ENCODE results near the gene CAMK2D.

Gene CAMK2D

GRCh38 chr4:113509851-113510250, 251.7 kb downstream of the CAMK2D start:
- H3K4ac ChIP-seq (ENCODE audit: low read depth, low read length): no peak overlapping the region
- no peaks in the 10 kb centered on the region for H3K79me2 ChIP-seq (ENCODE audit: control insufficient read depth, insufficient read depth, low read length, poor library complexity)
- H3K4me2 ChIP-seq (ENCODE audit: low read length): no peak overlapping the region
- H2BK12ac ChIP-seq (ENCODE audit: low read length): no peak overlapping the region
- H3K27me3 ChIP-seq (ENCODE audit: insufficient read depth, low read length): no peaks in the 10 kb centered on the region
- H2AFZ ChIP-seq (ENCODE audit: insufficient read depth, low read length, poor library complexity): no peak overlapping the region
- no peak overlapping the region for H2AK5ac ChIP-seq (ENCODE audit: low read length)
- no peak overlapping the region for H3K27ac ChIP-seq (ENCODE audit: low read depth, low read length)
- no peaks in the 10 kb centered on the region for H3K4me1 ChIP-seq (ENCODE audit: control insufficient read depth in 1 of 2, insufficient read depth in 2 of 2, low read length in 2 of 2)
- H4K8ac ChIP-seq (ENCODE audit: low read depth, low read length): no peak overlapping the region
- no peak overlapping the region for H2BK5ac ChIP-seq (ENCODE audit: low read depth, low read length, poor library complexity)
- no peaks in the 10 kb centered on the region for H3K9me3 ChIP-seq (ENCODE audit: insufficient read depth, low read depth, low read length)
- no peak overlapping the region for H3K23ac ChIP-seq (ENCODE audit: low read length)
- H4K12ac ChIP-seq (ENCODE audit: low read depth, low read length): no peak overlapping the region
- no peak overlapping the region for H3K18ac ChIP-seq (ENCODE audit: low read length)
- DNase-seq: no peak
- no CpG with 5 or more reads among the region's 1 CpG for WGBS (ENCODE audit: extremely low coverage, insufficient coverage, insufficient read length)
- no peak overlapping the region for H4K91ac ChIP-seq (ENCODE audit: low read depth, low read length)
- no peak overlapping the region for H3K9ac ChIP-seq (ENCODE audit: low read length)
- no peak overlapping the region for H3K4me3 ChIP-seq (ENCODE audit: low read depth, low read length)
- no peak overlapping the region for H3K14ac ChIP-seq (ENCODE audit: low read length)
- peaks cover 4 to 7% of the 10 kb centered on the region in 2 experiments for H3K36me3 ChIP-seq (ENCODE audit: control insufficient read depth in 1 of 2, insufficient read depth in 2 of 2, low read length in 2 of 2)
- no peaks in the 10 kb centered on the region for H3K79me1 ChIP-seq (ENCODE audit: low read length)
- H2BK120ac ChIP-seq (ENCODE audit: insufficient read depth, low read length, poor library complexity): no peak overlapping the region

- Histone ChIP-seq H3K4me2 (ENCODE audit: low read length) (no peak overlapping the region), H3K9me3 (ENCODE audit: insufficient read depth, low read depth, low read length) (no peaks in the 10 kb centered on the region), H3K4ac (ENCODE audit: low read depth, low read length) (no peak overlapping the region), H2BK5ac (ENCODE audit: low read depth, low read length, poor library complexity) (no peak overlapping the region), H2BK120ac (ENCODE audit: insufficient read depth, low read length, poor library complexity) (no peak overlapping the region), H2AFZ (ENCODE audit: insufficient read depth, low read length, poor library complexity) (no peak overlapping the region), H3K18ac (ENCODE audit: low read length) (no peak overlapping the region), H3K79me1 (ENCODE audit: low read length) (no peaks in the 10 kb centered on the region), H3K14ac (ENCODE audit: low read length) (no peak overlapping the region), H4K91ac (ENCODE audit: low read depth, low read length) (no peak overlapping the region), H3K27ac (ENCODE audit: low read depth, low read length) (no peak overlapping the region), H4K8ac (ENCODE audit: low read depth, low read length) (no peak overlapping the region), H3K36me3 (ENCODE audit: control insufficient read depth in 1 of 2, insufficient read depth in 2 of 2, low read length in 2 of 2) (peaks cover 0 to 2% of the 10 kb centered on the region in 2 experiments), H3K9ac (ENCODE audit: low read length) (no peak overlapping the region), H2BK12ac (ENCODE audit: low read length) (no peak overlapping the region), H4K12ac (ENCODE audit: low read depth, low read length) (no peak overlapping the region), H2AK5ac (ENCODE audit: low read length) (no peak overlapping the region), H3K79me2 (ENCODE audit: control insufficient read depth, insufficient read depth, low read length, poor library complexity) (no peaks in the 10 kb centered on the region), H3K27me3 (ENCODE audit: insufficient read depth, low read length) (no peaks in the 10 kb centered on the region), H3K4me3 (ENCODE audit: low read depth, low read length) (no peak overlapping the region), H3K4me1 (ENCODE audit: control insufficient read depth in 1 of 2, insufficient read depth in 2 of 2, low read length in 2 of 2) (no peaks in the 10 kb centered on the region), H3K23ac (ENCODE audit: low read length) (no peak overlapping the region)
- no CpG with 5 or more reads among the region's 5 CpGs for WGBS (ENCODE audit: extremely low coverage, insufficient coverage, insufficient read length)
- no peak for DNase-seq
Measured at GRCh38 chr4:113505044-113505443, 256.5 kb downstream of the CAMK2D start.

GRCh38 chr4:113504422-113504821, 257.1 kb downstream of the CAMK2D start:
- no peak overlapping the region for H4K8ac ChIP-seq (ENCODE audit: low read depth, low read length)
- H3K4me3 ChIP-seq (ENCODE audit: low read depth, low read length): no peak overlapping the region
- H2BK12ac ChIP-seq (ENCODE audit: low read length): no peak overlapping the region
- H3K9ac ChIP-seq (ENCODE audit: low read length): no peak overlapping the region
- no peak overlapping the region for H2BK5ac ChIP-seq (ENCODE audit: low read depth, low read length, poor library complexity)
- H3K4me1 ChIP-seq (ENCODE audit: control insufficient read depth in 1 of 2, insufficient read depth in 2 of 2, low read length in 2 of 2): no peaks in the 10 kb centered on the region
- no peak overlapping the region for H2BK120ac ChIP-seq (ENCODE audit: insufficient read depth, low read length, poor library complexity)
- no peak overlapping the region for H2AK5ac ChIP-seq (ENCODE audit: low read length)
- H3K18ac ChIP-seq (ENCODE audit: low read length): no peak overlapping the region
- H3K14ac ChIP-seq (ENCODE audit: low read length): no peak overlapping the region
- no peaks in the 10 kb centered on the region for H3K79me2 ChIP-seq (ENCODE audit: control insufficient read depth, insufficient read depth, low read length, poor library complexity)
- no peak for DNase-seq
- H4K91ac ChIP-seq (ENCODE audit: low read depth, low read length): no peak overlapping the region
- H4K12ac ChIP-seq (ENCODE audit: low read depth, low read length): no peak overlapping the region
- no peak overlapping the region for H3K4ac ChIP-seq (ENCODE audit: low read depth, low read length)
- peaks cover 0 to 2% of the 10 kb centered on the region in 2 experiments for H3K36me3 ChIP-seq (ENCODE audit: control insufficient read depth in 1 of 2, insufficient read depth in 2 of 2, low read length in 2 of 2)
- no peak overlapping the region for H3K23ac ChIP-seq (ENCODE audit: low read length)
- H3K27ac ChIP-seq (ENCODE audit: low read depth, low read length): no peak overlapping the region
- H3K4me2 ChIP-seq (ENCODE audit: low read length): no peak overlapping the region
- no peak overlapping the region for H2AFZ ChIP-seq (ENCODE audit: insufficient read depth, low read length, poor library complexity)
- H3K27me3 ChIP-seq (ENCODE audit: insufficient read depth, low read length): no peaks in the 10 kb centered on the region
- no CpG with 5 or more reads among the region's 3 CpGs for WGBS (ENCODE audit: extremely low coverage, insufficient coverage, insufficient read length)
- no peaks in the 10 kb centered on the region for H3K9me3 ChIP-seq (ENCODE audit: insufficient read depth, low read depth, low read length)
- no peaks in the 10 kb centered on the region for H3K79me1 ChIP-seq (ENCODE audit: low read length)

- Histone ChIP-seq H3K4me3 (ENCODE audit: low read depth, low read length) (no peak overlapping the region), H3K4me1 (ENCODE audit: control insufficient read depth in 1 of 2, insufficient read depth in 2 of 2, low read length in 2 of 2) (no peaks in the 10 kb centered on the region), H3K23ac (ENCODE audit: low read length) (no peak overlapping the region), H3K79me2 (ENCODE audit: control insufficient read depth, insufficient read depth, low read length, poor library complexity) (no peaks in the 10 kb centered on the region), H2AFZ (ENCODE audit: insufficient read depth, low read length, poor library complexity) (no peak overlapping the region), H3K36me3 (ENCODE audit: control insufficient read depth in 1 of 2, insufficient read depth in 2 of 2, low read length in 2 of 2) (peaks cover 0 to 2% of the 10 kb centered on the region in 2 experiments), H3K4ac (ENCODE audit: low read depth, low read length) (no peak overlapping the region), H3K9ac (ENCODE audit: low read length) (no peak overlapping the region), H4K8ac (ENCODE audit: low read depth, low read length) (no peak overlapping the region), H4K12ac (ENCODE audit: low read depth, low read length) (no peak overlapping the region), H3K4me2 (ENCODE audit: low read length) (no peak overlapping the region), H2BK12ac (ENCODE audit: low read length) (no peak overlapping the region), H3K14ac (ENCODE audit: low read length) (no peak overlapping the region), H3K18ac (ENCODE audit: low read length) (no peak overlapping the region), H2BK120ac (ENCODE audit: insufficient read depth, low read length, poor library complexity) (no peak overlapping the region), H4K91ac (ENCODE audit: low read depth, low read length) (no peak overlapping the region), H3K27ac (ENCODE audit: low read depth, low read length) (no peak overlapping the region), H2AK5ac (ENCODE audit: low read length) (no peak overlapping the region), H2BK5ac (ENCODE audit: low read depth, low read length, poor library complexity) (no peak overlapping the region), H3K27me3 (ENCODE audit: insufficient read depth, low read length) (no peaks in the 10 kb centered on the region), H3K9me3 (ENCODE audit: insufficient read depth, low read depth, low read length) (no peaks in the 10 kb centered on the region), H3K79me1 (ENCODE audit: low read length) (no peaks in the 10 kb centered on the region)
- DNase-seq: no peak
Measured at GRCh38 chr4:113503691-113504090, 257.8 kb downstream of the CAMK2D start.

Data from trophoblast cell (in vitro differentiated cells and primary cell).